NCI-H2029 treated with DMSO at 0.1 percent for 48 hours (cell line): Measurements from ENCODE around the gene CSF2.
"Not testable (repeated sequence)": the region's sequence is repeated elsewhere in the genome, so short reads cannot be mapped to it uniquely, and the experiment has no call there.

Experiments
- DNase-seq: peaks from one replicate; lab custom pipeline; 2025; lab: John Stamatoyannopoulos, UW

The CSF2 gene

GRCh38 chr5:132108957-132109356 lies 35.4 kb downstream of the CSF2 start:
- DNase-seq = not testable (repeated sequence)

GRCh38 chr5:132109494-132110053 lies 36.0 kb downstream of the CSF2 start:
- DNase-seq = no peak

GRCh38 chr5:132110195-132110594 lies 36.6 kb downstream of the CSF2 start:
- DNase-seq = no peak

GRCh38 chr5:132110930-132111329 lies 37.3 kb downstream of the CSF2 start:
- no peak for DNase-seq

- no peak for DNase-seq
Observed at GRCh38 chr5:132112111-132112510, 38.5 kb downstream of the CSF2 start.

GRCh38 chr5:132114150-132115121 lies 40.8 kb downstream of the CSF2 start:
- DNase-seq = no peak

- no peak for DNase-seq
Observed at GRCh38 chr5:132115375-132115774, 41.8 kb downstream of the CSF2 start.

- DNase-seq = no peak
Observed at GRCh38 chr5:132116072-132116471, 42.5 kb downstream of the CSF2 start.

- DNase-seq = not testable (repeated sequence)
Observed at GRCh38 chr5:132116909-132117489, 43.4 kb downstream of the CSF2 start.

- DNase-seq = not testable (repeated sequence)
Observed at GRCh38 chr5:132120717-132121116, 47.1 kb downstream of the CSF2 start.

- not testable (repeated sequence) for DNase-seq
Observed at GRCh38 chr5:132122971-132123370, 49.4 kb downstream of the CSF2 start.

- not testable (repeated sequence) for DNase-seq
Observed at GRCh38 chr5:132123578-132123977, 50.0 kb downstream of the CSF2 start.
